H1 (cell line): ENCODE data around the gene CAB39L. TPM values are rescaled to one million over a fixed set of nuclear protein-coding genes. Genes with fewer than 3 reads are reported as not detected.

Source experiments
- EGR1 ChIP-seq: IDR thresholded peaks from 2 replicates; pipeline ENCODE4 v1.6.1; 2011; ENCODE audit warnings: low read depth, low read length, borderline replicate concordance
- EZH2 ChIP-seq: fragments of 200-600 bp; sonication (generic); IDR thresholded peaks from 2 replicates; pipeline ENCODE4 v1.7.1; 2012; ENCODE audit warnings: low read depth, mild to moderate bottlenecking, moderate library complexity, low read length, inconsistent platforms; ENCODE audit not compliant: severe bottlenecking
- POU5F1 ChIP-seq: IDR thresholded peaks from 2 replicates; pipeline ENCODE4 v1.6.1; 2011; ENCODE audit warnings: low read depth, mild to moderate bottlenecking, low read length, moderate library complexity
- SIN3A ChIP-seq, 2 experiments: IDR thresholded peaks in 1 of 2; conservative IDR thresholded peaks in 1 of 2; 2 replicates each; pipeline ENCODE4 v1.6.1; 2011 to 2012; ENCODE audit warnings: low read length in 2 of 2, improper control_type of control experiment in 1 of 2, low read depth in 1 of 2, mild to moderate bottlenecking in 1 of 2
- SIX5 ChIP-seq: IDR thresholded peaks from 2 replicates; pipeline ENCODE4 v1.6.1; 2011; ENCODE audit warnings: mild to moderate bottlenecking, low read depth, low read length
- ZNF274 ChIP-seq: IDR thresholded peaks from 2 replicates; pipeline ENCODE4 v1.7.0; 2012; ENCODE audit warnings: low read length, borderline replicate concordance; ENCODE audit errors: extremely low read depth
- polyA plus RNA-seq, 7 experiments: library from polyadenylated mRNA; depleted of rRNA in 3 of 7; stranded (reverse) in 5 of 7; unstranded in 2 of 7; fragments of >200 nt in 5 of 7; fragments of 200-250 nt in 2 of 7; gene quantifications; 1 replicate in 5 of 7; 2 replicates in 1 of 7; 4 replicates in 1 of 7; pipeline versions ENCODE4 v1.2.1 to v1.2.3, GENCODE V29; 2011 to 2013; ENCODE audit warnings: missing spikeins in 2 of 7, mixed read lengths in 2 of 7
- total RNA-seq: library from RNA; stranded (reverse); fragmentation: NEBNext Ultra II Directional; extraction: Animal tissue kit (Norgen Biotek cat#: 25700); gene quantifications from 2 replicates; pipeline ENCODE4 v1.2.1, GENCODE V29; 2021

Gene CAB39L
- total and polyA plus RNA-seq, 2 of the 8 experiments (the other 6 are each of a cell fraction or from before 2014, with no cell fraction given) = 2.5 to 4.8 TPM

GRCh38 chr13:49410006-49410405 lies 33.9 kb downstream of the CAB39L start (continued):
- TF ChIP-seq SIX5 = no peak
- no peak for TF ChIP-seq SIN3A (conservative IDR thresholded peaks at IDR 0.05 in 1 of 2, IDR thresholded peaks at IDR 0.05 in 1 of 2; ENCODE audit: low read depth in 1 of 2, low read length in 2 of 2)
- TF ChIP-seq ZNF274 = no peak
- TF ChIP-seq POU5F1 = no peak
- no peak for TF ChIP-seq EGR1
- no peak for TF ChIP-seq EZH2
